ENCODE results near the gene ARMH1.

ARMH1 gene

GRCh38 chr1:44664730-44665370 lies 9.7 kb upstream of the ARMH1 start:
- TF ChIP-seq CREB1 (IDR thresholded peaks at IDR 0.05; ENCODE audit: low read depth) (no peak), TCF12 (IDR thresholded peaks at IDR 0.05; ENCODE audit: low read depth) (no peak), RAD21 (IDR thresholded peaks at IDR 0.05; ENCODE audit: low read depth) (no peak), CEBPB (IDR thresholded peaks at IDR 0.05) (no peak), MAX (IDR thresholded peaks at IDR 0.05) (no peak), ZBTB7A (IDR thresholded peaks at IDR 0.05; ENCODE audit: low read depth) (no peak), TEAD4 (IDR thresholded peaks at IDR 0.05) (no peak), EP300 (IDR thresholded peaks at IDR 0.05; ENCODE audit: borderline replicate concordance) (no peak), EGR1 (IDR thresholded peaks at IDR 0.05) (no peak), FOXM1 (IDR thresholded peaks at IDR 0.05; ENCODE audit: borderline replicate concordance, low read depth) (no peak), YY1 (IDR thresholded peaks at IDR 0.05; ENCODE audit: low read depth) (no peak), REST (IDR thresholded peaks at IDR 0.05; ENCODE audit: low read depth) (no peak), TAF1 (IDR thresholded peaks at IDR 0.05; ENCODE audit: low read depth) (no peak), NFIC (IDR thresholded peaks at IDR 0.05) (no peak), USF1 (IDR thresholded peaks at IDR 0.05) (no peak)

GRCh38 chr1:44670751-44671640 lies 3.5 kb upstream of the ARMH1 start:
- no peak for TF ChIP-seq EP300 (IDR thresholded peaks at IDR 0.05; ENCODE audit: borderline replicate concordance)
- TF ChIP-seq CEBPB (IDR thresholded peaks at IDR 0.05): no peak
- TF ChIP-seq REST (IDR thresholded peaks at IDR 0.05; ENCODE audit: low read depth): no peak
- no peak for TF ChIP-seq TCF12 (IDR thresholded peaks at IDR 0.05; ENCODE audit: low read depth)

- TF ChIP-seq USF1 (IDR thresholded peaks at IDR 0.05) (no peak), RAD21 (IDR thresholded peaks at IDR 0.05; ENCODE audit: low read depth) (no peak), YY1 (IDR thresholded peaks at IDR 0.05; ENCODE audit: low read depth) (no peak), CREB1 (IDR thresholded peaks at IDR 0.05; ENCODE audit: low read depth) (no peak), ZBTB7A (IDR thresholded peaks at IDR 0.05; ENCODE audit: low read depth) (no peak), TCF12 (IDR thresholded peaks at IDR 0.05; ENCODE audit: low read depth) (no peak), EGR1 (IDR thresholded peaks at IDR 0.05) (no peak), TEAD4 (IDR thresholded peaks at IDR 0.05) (no peak), TAF1 (IDR thresholded peaks at IDR 0.05; ENCODE audit: low read depth) (no peak), FOXM1 (IDR thresholded peaks at IDR 0.05; ENCODE audit: borderline replicate concordance, low read depth) (no peak), EP300 (IDR thresholded peaks at IDR 0.05; ENCODE audit: borderline replicate concordance) (no peak), REST (IDR thresholded peaks at IDR 0.05; ENCODE audit: low read depth) (no peak), MAX (IDR thresholded peaks at IDR 0.05) (no peak), CEBPB (IDR thresholded peaks at IDR 0.05) (no peak), NFIC (IDR thresholded peaks at IDR 0.05) (no peak)
Measured at GRCh38 chr1:44672254-44672955, 2.1 kb upstream of the ARMH1 start.
